ENCODE measurements around the gene LYRM4.

The LYRM4 gene

DNA sequence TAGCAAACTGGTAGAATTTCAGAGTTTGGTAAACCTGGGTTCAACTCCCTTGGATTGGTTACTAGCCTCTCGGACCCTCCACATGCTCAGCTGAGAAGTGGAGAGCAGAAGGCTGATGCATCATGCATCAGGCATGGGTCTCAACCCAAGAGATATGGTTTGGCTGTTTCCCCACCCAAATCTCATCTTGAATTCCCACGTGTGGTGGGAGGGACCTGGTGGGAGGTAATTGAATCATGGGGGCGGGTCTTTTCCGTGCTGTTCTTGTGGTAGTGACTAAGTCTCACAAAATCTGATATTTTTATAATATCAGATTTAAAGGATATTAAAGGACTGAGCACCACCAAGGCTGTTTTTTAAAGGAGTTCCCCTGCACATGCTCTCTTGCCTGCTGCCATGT is 100.5 kb downstream of the LYRM4 start:
- ChIA-PET CTCF (interaction anchor here (0.7 to 2.2 kb wide), 6 partner anchors 15 to 350 kb away, joined by 3 to 14 read pairs (median 6); no protein-coding TSS in a partner anchor), POLR2A (no interaction called here)
- Histone ChIP-seq H3K27ac (ENCODE audit: extremely low read depth, low read depth, low read length) (no peak overlapping the region), H3K36me3 (ENCODE audit: control insufficient read depth in 2 of 2, insufficient read depth in 1 of 2, low read length in 2 of 2) (no peaks in the 10 kb centered on the region), H3K9me3 (ENCODE audit: control insufficient read depth, insufficient read depth, low read depth, low read length) (no peaks in the 10 kb centered on the region), H3K4me3 (ENCODE audit: low read depth, low read length) (no peak overlapping the region), H3K4me1 (ENCODE audit: control insufficient read depth, insufficient read depth, low read length) (peaks cover 3% of the 10 kb centered on the region; the same call in 1 of the 2 replicates)
- no peak for TF ChIP-seq ZNF292 (tag by site-specific recombination; IDR thresholded peaks at IDR 0.05; ENCODE audit: borderline replicate concordance, low read depth)
- no peak for TF ChIP-seq ZBTB17 (tag by site-specific recombination; IDR thresholded peaks at IDR 0.05)
- TF ChIP-seq ZFHX2 (tag by site-specific recombination; conservative IDR thresholded peaks at IDR 0.05) = 0 out of 2 replicates have a peak, but pooled peaks have one; percentile 14

GRCh38 chr6:5159162-5159561 is 101.6 kb downstream of the LYRM4 start:
- POLR2A ChIA-PET = no interaction called here
- CTCF ChIA-PET = interaction anchor here (1.1 to 1.6 kb wide), 4 partner anchors 15 to 17 kb away, joined by 3 to 6 read pairs (median 3); no protein-coding TSS in a partner anchor
- TF ChIP-seq, protein P1, sequence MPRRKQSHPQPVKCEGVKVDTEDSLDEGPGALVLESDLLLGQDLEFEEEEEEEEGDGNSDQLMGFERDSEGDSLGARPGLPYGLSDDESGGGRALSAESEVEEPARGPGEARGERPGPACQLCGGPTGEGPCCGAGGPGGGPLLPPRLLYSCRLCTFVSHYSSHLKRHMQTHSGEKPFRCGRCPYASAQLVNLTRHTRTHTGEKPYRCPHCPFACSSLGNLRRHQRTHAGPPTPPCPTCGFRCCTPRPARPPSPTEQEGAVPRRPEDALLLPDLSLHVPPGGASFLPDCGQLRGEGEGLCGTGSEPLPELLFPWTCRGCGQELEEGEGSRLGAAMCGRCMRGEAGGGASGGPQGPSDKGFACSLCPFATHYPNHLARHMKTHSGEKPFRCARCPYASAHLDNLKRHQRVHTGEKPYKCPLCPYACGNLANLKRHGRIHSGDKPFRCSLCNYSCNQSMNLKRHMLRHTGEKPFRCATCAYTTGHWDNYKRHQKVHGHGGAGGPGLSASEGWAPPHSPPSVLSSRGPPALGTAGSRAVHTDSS (tag by site-specific recombination; IDR thresholded peaks at IDR 0.05) = no peak
- TF ChIP-seq, protein P2, sequence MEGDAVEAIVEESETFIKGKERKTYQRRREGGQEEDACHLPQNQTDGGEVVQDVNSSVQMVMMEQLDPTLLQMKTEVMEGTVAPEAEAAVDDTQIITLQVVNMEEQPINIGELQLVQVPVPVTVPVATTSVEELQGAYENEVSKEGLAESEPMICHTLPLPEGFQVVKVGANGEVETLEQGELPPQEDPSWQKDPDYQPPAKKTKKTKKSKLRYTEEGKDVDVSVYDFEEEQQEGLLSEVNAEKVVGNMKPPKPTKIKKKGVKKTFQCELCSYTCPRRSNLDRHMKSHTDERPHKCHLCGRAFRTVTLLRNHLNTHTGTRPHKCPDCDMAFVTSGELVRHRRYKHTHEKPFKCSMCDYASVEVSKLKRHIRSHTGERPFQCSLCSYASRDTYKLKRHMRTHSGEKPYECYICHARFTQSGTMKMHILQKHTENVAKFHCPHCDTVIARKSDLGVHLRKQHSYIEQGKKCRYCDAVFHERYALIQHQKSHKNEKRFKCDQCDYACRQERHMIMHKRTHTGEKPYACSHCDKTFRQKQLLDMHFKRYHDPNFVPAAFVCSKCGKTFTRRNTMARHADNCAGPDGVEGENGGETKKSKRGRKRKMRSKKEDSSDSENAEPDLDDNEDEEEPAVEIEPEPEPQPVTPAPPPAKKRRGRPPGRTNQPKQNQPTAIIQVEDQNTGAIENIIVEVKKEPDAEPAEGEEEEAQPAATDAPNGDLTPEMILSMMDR (tag by site-specific recombination; IDR thresholded peaks at IDR 0.05) = no peak
- TF ChIP-seq ZNF473 (tag by site-specific recombination; IDR thresholded peaks at IDR 0.05) (no peak), ZNF324 (tag by site-specific recombination; IDR thresholded peaks at IDR 0.05) (no peak), ZNF433 (tag by site-specific recombination; IDR thresholded peaks at IDR 0.05; ENCODE audit: low read depth) (no peak), REST (tag by site-specific recombination; IDR thresholded peaks at IDR 0.05) (no peak), ZNF148 (tag by site-specific recombination; IDR thresholded peaks at IDR 0.05; ENCODE audit: borderline replicate concordance) (no peak), YY2 (tag by site-specific recombination; IDR thresholded peaks at IDR 0.05) (no peak), ZNF133 (tag by site-specific recombination; IDR thresholded peaks at IDR 0.05) (no peak), KLF1 (tag by site-specific recombination; IDR thresholded peaks at IDR 0.05) (no peak), ZBTB21 (tag by site-specific recombination; IDR thresholded peaks at IDR 0.05) (no peak), GLI4 (tag by site-specific recombination; IDR thresholded peaks at IDR 0.05) (no peak), ZNF140 (tag by site-specific recombination; IDR thresholded peaks at IDR 0.05) (no peak), SETDB1 (IDR thresholded peaks at IDR 0.05; ENCODE audit: insufficient read length, low read length) (no peak), ZSCAN18 (tag by site-specific recombination; IDR thresholded peaks at IDR 0.05) (no peak), ZXDB (tag by site-specific recombination; IDR thresholded peaks at IDR 0.05) (no peak)
- TF ChIP-seq, protein P3, sequence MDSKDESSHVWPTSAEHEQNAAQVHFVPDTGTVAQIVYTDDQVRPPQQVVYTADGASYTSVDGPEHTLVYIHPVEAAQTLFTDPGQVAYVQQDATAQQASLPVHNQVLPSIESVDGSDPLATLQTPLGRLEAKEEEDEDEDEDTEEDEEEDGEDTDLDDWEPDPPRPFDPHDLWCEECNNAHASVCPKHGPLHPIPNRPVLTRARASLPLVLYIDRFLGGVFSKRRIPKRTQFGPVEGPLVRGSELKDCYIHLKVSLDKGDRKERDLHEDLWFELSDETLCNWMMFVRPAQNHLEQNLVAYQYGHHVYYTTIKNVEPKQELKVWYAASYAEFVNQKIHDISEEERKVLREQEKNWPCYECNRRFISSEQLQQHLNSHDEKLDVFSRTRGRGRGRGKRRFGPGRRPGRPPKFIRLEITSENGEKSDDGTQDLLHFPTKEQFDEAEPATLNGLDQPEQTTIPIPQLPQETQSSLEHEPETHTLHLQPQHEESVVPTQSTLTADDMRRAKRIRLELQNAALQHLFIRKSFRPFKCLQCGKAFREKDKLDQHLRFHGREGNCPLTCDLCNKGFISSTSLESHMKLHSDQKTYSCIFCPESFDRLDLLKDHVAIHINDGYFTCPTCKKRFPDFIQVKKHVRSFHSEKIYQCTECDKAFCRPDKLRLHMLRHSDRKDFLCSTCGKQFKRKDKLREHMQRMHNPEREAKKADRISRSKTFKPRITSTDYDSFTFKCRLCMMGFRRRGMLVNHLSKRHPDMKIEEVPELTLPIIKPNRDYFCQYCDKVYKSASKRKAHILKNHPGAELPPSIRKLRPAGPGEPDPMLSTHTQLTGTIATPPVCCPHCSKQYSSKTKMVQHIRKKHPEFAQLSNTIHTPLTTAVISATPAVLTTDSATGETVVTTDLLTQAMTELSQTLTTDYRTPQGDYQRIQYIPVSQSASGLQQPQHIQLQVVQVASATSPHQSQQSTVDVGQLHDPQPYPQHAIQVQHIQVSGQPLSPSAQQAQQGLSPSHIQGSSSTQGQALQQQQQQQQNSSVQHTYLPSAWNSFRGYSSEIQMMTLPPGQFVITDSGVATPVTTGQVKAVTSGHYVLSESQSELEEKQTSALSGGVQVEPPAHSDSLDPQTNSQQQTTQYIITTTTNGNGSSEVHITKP (tag by site-specific recombination; IDR thresholded peaks at IDR 0.05) = no peak

More at GRCh38 chr6:5159162-5159561, 101.6 kb downstream of the LYRM4 start:
- Histone ChIP-seq H3K4me1 (ENCODE audit: control insufficient read depth, insufficient read depth, low read length) (peaks cover 3% of the 10 kb centered on the region; the same call in 1 of the 2 replicates), H3K9me3 (ENCODE audit: control insufficient read depth, insufficient read depth, low read depth, low read length) (no peaks in the 10 kb centered on the region), H3K4me3 (ENCODE audit: low read depth, low read length) (no peak overlapping the region), H3K27ac (ENCODE audit: extremely low read depth, low read depth, low read length) (no peak overlapping the region), H3K36me3 (ENCODE audit: control insufficient read depth in 2 of 2, insufficient read depth in 1 of 2, low read length in 2 of 2) (no peaks in the 10 kb centered on the region)

All from HEK293 (cell line).